ENCODE data around the gene MAP3K14.

The MAP3K14 gene

GRCh38 chr17:45294506-45294905 lies 22.3 kb downstream of the MAP3K14 start:
- TF ChIP-seq POLR2AphosphoS5 (IDR thresholded peaks at IDR 0.05; ENCODE audit: low read depth, low read length) (no peak), SPI1 (IDR thresholded peaks at IDR 0.05; ENCODE audit: low read depth, low read length) (no peak), POU2F2 (IDR thresholded peaks at IDR 0.05; ENCODE audit: low read depth, low read length) (no peak), PAX5 (IDR thresholded peaks at IDR 0.05; ENCODE audit: insufficient read depth, low read length, severe bottlenecking) (no peak), POLR2A (IDR thresholded peaks at IDR 0.05; ENCODE audit: low read depth, low read length) (no peak), TAF1 (IDR thresholded peaks at IDR 0.05; ENCODE audit: low read depth, low read length) (no peak)
- FAIRE-seq (no peak), DNase-seq (ENCODE audit: insufficient read length, low spot score) (no peak)

GRCh38 chr17:45293413-45294211 lies 23.2 kb downstream of the MAP3K14 start:
- FAIRE-seq (peak; percentile 87), DNase-seq (ENCODE audit: insufficient read length, low spot score) (no peak)
- TF ChIP-seq POLR2A (IDR thresholded peaks at IDR 0.05; ENCODE audit: low read depth, low read length) (0 out of 2 replicates have a peak, but pooled peaks have one; percentile 35), POLR2AphosphoS5 (IDR thresholded peaks at IDR 0.05; ENCODE audit: low read depth, low read length) (no peak), SPI1 (IDR thresholded peaks at IDR 0.05; ENCODE audit: low read depth, low read length) (0 out of 2 replicates have a peak, but pooled peaks have one; percentile 7), PAX5 (IDR thresholded peaks at IDR 0.05; ENCODE audit: insufficient read depth, low read length, severe bottlenecking) (no peak)

- DNase-seq (ENCODE audit: insufficient read length, low spot score) (no peak), FAIRE-seq (no peak)
- TF ChIP-seq SPI1 (IDR thresholded peaks at IDR 0.05; ENCODE audit: low read depth, low read length) (no peak), TAF1 (IDR thresholded peaks at IDR 0.05; ENCODE audit: low read depth, low read length) (no peak), PAX5 (IDR thresholded peaks at IDR 0.05; ENCODE audit: insufficient read depth, low read length, severe bottlenecking) (no peak), POLR2A (IDR thresholded peaks at IDR 0.05; ENCODE audit: low read depth, low read length) (no peak), POLR2AphosphoS5 (IDR thresholded peaks at IDR 0.05; ENCODE audit: low read depth, low read length) (no peak; the same call in 1 of the 2 replicates), POU2F2 (IDR thresholded peaks at IDR 0.05; ENCODE audit: low read depth, low read length) (no peak)
These were observed 24.0 kb downstream of the MAP3K14 start for GRCh38 chr17:45292696-45293412.

- peak; percentile 76 for FAIRE-seq
These were observed 25.5 kb downstream of the MAP3K14 start for GRCh38 chr17:45291171-45291805.

GRCh38 chr17:45290269-45290765 lies 26.5 kb downstream of the MAP3K14 start:
- TF ChIP-seq SPI1 (IDR thresholded peaks at IDR 0.05; ENCODE audit: low read depth, low read length) (no peak), POLR2AphosphoS5 (IDR thresholded peaks at IDR 0.05; ENCODE audit: low read depth, low read length) (no peak), POU2F2 (IDR thresholded peaks at IDR 0.05; ENCODE audit: low read depth, low read length) (no peak), TAF1 (IDR thresholded peaks at IDR 0.05; ENCODE audit: low read depth, low read length) (no peak), PAX5 (IDR thresholded peaks at IDR 0.05; ENCODE audit: insufficient read depth, low read length, severe bottlenecking) (no peak)
- DNase-seq (ENCODE audit: insufficient read length, low spot score): no peak
- FAIRE-seq: no peak

More at GRCh38 chr17:45291171-45291805, 25.5 kb downstream of the MAP3K14 start:
- TF ChIP-seq TAF1 (IDR thresholded peaks at IDR 0.05; ENCODE audit: low read depth, low read length) (no peak), PAX5 (IDR thresholded peaks at IDR 0.05; ENCODE audit: insufficient read depth, low read length, severe bottlenecking) (no peak), POLR2A (IDR thresholded peaks at IDR 0.05; ENCODE audit: low read depth, low read length) (no peak; the same call in 1 of the 2 replicates), SPI1 (IDR thresholded peaks at IDR 0.05; ENCODE audit: low read depth, low read length) (no peak), POU2F2 (IDR thresholded peaks at IDR 0.05; ENCODE audit: low read depth, low read length) (peak; percentile 88), POLR2AphosphoS5 (IDR thresholded peaks at IDR 0.05; ENCODE audit: low read depth, low read length) (no peak)
- no peak for DNase-seq (ENCODE audit: insufficient read length, low spot score)

- FAIRE-seq: no peak
- no peak for DNase-seq (ENCODE audit: insufficient read length, low spot score)
- no peak; the same call in 1 of the 2 replicates for TF ChIP-seq POLR2AphosphoS5 (IDR thresholded peaks at IDR 0.05; ENCODE audit: low read depth, low read length)
- TF ChIP-seq SPI1 (IDR thresholded peaks at IDR 0.05; ENCODE audit: low read depth, low read length): no peak
- TF ChIP-seq POU2F2 (IDR thresholded peaks at IDR 0.05; ENCODE audit: low read depth, low read length): no peak
- no peak for TF ChIP-seq PAX5 (IDR thresholded peaks at IDR 0.05; ENCODE audit: insufficient read depth, low read length, severe bottlenecking)
- TF ChIP-seq POLR2A (IDR thresholded peaks at IDR 0.05; ENCODE audit: low read depth, low read length): no peak
- TF ChIP-seq TAF1 (IDR thresholded peaks at IDR 0.05; ENCODE audit: low read depth, low read length): no peak
These were observed 27.2 kb downstream of the MAP3K14 start for GRCh38 chr17:45289301-45290268.

GRCh38 chr17:45288825-45289224 lies 28.0 kb downstream of the MAP3K14 start:
- FAIRE-seq (no peak), DNase-seq (ENCODE audit: insufficient read length, low spot score) (no peak)
- TF ChIP-seq POU2F2 (IDR thresholded peaks at IDR 0.05; ENCODE audit: low read depth, low read length) (no peak), POLR2A (IDR thresholded peaks at IDR 0.05; ENCODE audit: low read depth, low read length) (no peak), POLR2AphosphoS5 (IDR thresholded peaks at IDR 0.05; ENCODE audit: low read depth, low read length) (no peak), SPI1 (IDR thresholded peaks at IDR 0.05; ENCODE audit: low read depth, low read length) (no peak), PAX5 (IDR thresholded peaks at IDR 0.05; ENCODE audit: insufficient read depth, low read length, severe bottlenecking) (no peak), TAF1 (IDR thresholded peaks at IDR 0.05; ENCODE audit: low read depth, low read length) (no peak)
